ENCODE data around the gene ADGRG1.
"Not testable (repeated sequence)": the region's sequence is repeated elsewhere in the genome, so short reads cannot be mapped to it uniquely, and the experiment has no call there.

Gene ADGRG1

GRCh38 chr16:57628008-57628781, at the start of gene ADGRG1:
TSS of gene ADGRG1 (plus strand) at chr16:57628630. CDS start at chr16:57650288, 21,658 bp downstream.
- DNase-seq: no peak

GRCh38 chr16:57579361-57579665, 49.1 kb upstream of the ADGRG1 start:
- no peak for DNase-seq

- no peak for DNase-seq
These were observed 43.3 kb upstream of the ADGRG1 start for GRCh38 chr16:57585051-57585687.

- DNase-seq: no peak
These were observed 39.6 kb upstream of the ADGRG1 start for GRCh38 chr16:57588831-57589230.

- DNase-seq: no peak
These were observed 39.1 kb upstream of the ADGRG1 start for GRCh38 chr16:57589374-57589773.

- DNase-seq: no peak
These were observed 37.8 kb upstream of the ADGRG1 start for GRCh38 chr16:57590654-57591085.

- DNase-seq: peak; percentile 5 to 30
These were observed 37.2 kb upstream of the ADGRG1 start for GRCh38 chr16:57591086-57591869.

- DNase-seq: no peak
These were observed 36.5 kb upstream of the ADGRG1 start for GRCh38 chr16:57591870-57592485.

GRCh38 chr16:57592591-57593003, 35.8 kb upstream of the ADGRG1 start:
- no peak for DNase-seq

GRCh38 chr16:57593021-57593420, 35.4 kb upstream of the ADGRG1 start:
- DNase-seq: no peak

- DNase-seq: no peak
These were observed 34.4 kb upstream of the ADGRG1 start for GRCh38 chr16:57593990-57594389.

GRCh38 chr16:57594531-57595031, 33.8 kb upstream of the ADGRG1 start:
- no peak for DNase-seq

GRCh38 chr16:57596234-57596633, 32.2 kb upstream of the ADGRG1 start:
- not testable (repeated sequence) for DNase-seq

- no peak for DNase-seq
These were observed 30.0 kb upstream of the ADGRG1 start for GRCh38 chr16:57598437-57598836.

GRCh38 chr16:57600048-57600835, 28.2 kb upstream of the ADGRG1 start:
- no peak for DNase-seq

- DNase-seq: no peak
These were observed 27.4 kb upstream of the ADGRG1 start for GRCh38 chr16:57600952-57601580.

- no peak for DNase-seq
These were observed 26.5 kb upstream of the ADGRG1 start for GRCh38 chr16:57601801-57602478.

GRCh38 chr16:57603115-57604024, 25.1 kb upstream of the ADGRG1 start:
- DNase-seq: no peak

- no peak for DNase-seq
These were observed 24.3 kb upstream of the ADGRG1 start for GRCh38 chr16:57604177-57604576.
